HepG2 (cell line): Measurements from ENCODE around the gene KANSL3. TPM values are rescaled to one million over a fixed set of nuclear protein-coding genes. Genes with fewer than 3 reads are reported as not detected.
A peak's percentile ranks its signal among the peaks of the same experiment; 100 is the strongest.

Experiments used
- DR1 ChIP-seq: sonication (generic); formaldehyde crosslinking; IDR thresholded peaks from 2 replicates; pipeline ENCODE4 v1.8.0; 2021; ENCODE audit warnings: mild to moderate bottlenecking, missing genetic modification reagents, inconsistent platforms
- FOXO1 ChIP-seq: sonication (generic); formaldehyde crosslinking; IDR thresholded peaks from 2 replicates; pipeline ENCODE4 v1.4.0; 2020; ENCODE audit warnings: missing genetic modification reagents
- FOXP1 ChIP-seq, 2 experiments: fragments of 450-650 bp in 1 of 2; IDR thresholded peaks; 2 replicates each; pipeline ENCODE4 v1.6.1; 2017 to 2018; ENCODE audit warnings: antibody characterized with exemption in 1 of 2
- GATAD1 ChIP-seq: IDR thresholded peaks from 2 replicates; pipeline ENCODE4 v1.6.1; 2016; ENCODE audit warnings: missing genetic modification reagents, missing compliant biosample characterization
- NFYC ChIP-seq: IDR thresholded peaks from 2 replicates; pipeline ENCODE4 v1.6.1; 2016; ENCODE audit warnings: missing genetic modification reagents, missing compliant biosample characterization
- PAXIP1 ChIP-seq: sonication (generic); formaldehyde crosslinking; conservative IDR thresholded peaks from 2 replicates; pipeline ENCODE4 v1.4.0; 2020; ENCODE audit warnings: mild to moderate bottlenecking, missing genetic modification reagents, moderate library complexity
- ZBTB26 ChIP-seq: IDR thresholded peaks from 2 replicates; pipeline ENCODE4 v1.6.1; 2016; ENCODE audit warnings: missing compliant biosample characterization, missing genetic modification reagents, borderline replicate concordance
- ZNF136 ChIP-seq: sonication (generic); formaldehyde crosslinking; IDR thresholded peaks from 2 replicates; pipeline ENCODE4 v1.8.1; 2022; ENCODE audit warnings: low read depth, mild to moderate bottlenecking, moderate library complexity, missing genetic modification reagents
- ZNF18 ChIP-seq: sonication (generic); formaldehyde crosslinking; IDR thresholded peaks from 2 replicates; pipeline ENCODE4 v1.8.0; 2022; ENCODE audit warnings: mild to moderate bottlenecking, missing genetic modification reagents; ENCODE audit not compliant: insufficient replicate concordance
- ZNF367 ChIP-seq: sonication (generic); formaldehyde crosslinking; IDR thresholded peaks from 2 replicates; pipeline ENCODE4 v1.4.0; 2020; ENCODE audit warnings: missing genetic modification reagents, borderline replicate concordance
- ZNF556 ChIP-seq: sonication (generic); formaldehyde crosslinking; IDR thresholded peaks from 2 replicates; pipeline ENCODE4 v1.4.0; 2020; ENCODE audit warnings: mild to moderate bottlenecking, missing genetic modification reagents, borderline replicate concordance
- ZNF644 ChIP-seq: IDR thresholded peaks from 2 replicates; pipeline ENCODE4 v1.6.1; 2016; ENCODE audit warnings: low read depth
- ZNF773 ChIP-seq: sonication (generic); formaldehyde crosslinking; IDR thresholded peaks from 2 replicates; pipeline ENCODE4 v1.4.0; 2020; ENCODE audit warnings: missing genetic modification reagents, borderline replicate concordance
- polyA plus RNA-seq, 8 experiments: library from polyadenylated mRNA; depleted of rRNA in 3 of 8; stranded (reverse) in 7 of 8; unstranded in 1 of 8; fragments of >200 nt; fragmentation: Illumina TruSeq in 4 of 8; extraction: Trizol in 4 of 8; gene quantifications; 2 replicates each; pipeline versions ENCODE4 v1.2.1 to v1.2.3, GENCODE V29; 2011 to 2016; ENCODE audit warnings: low read depth in 4 of 8, missing spikeins in 1 of 8, mixed read lengths in 1 of 8; ENCODE audit not compliant: insufficient read depth in 1 of 8
- total RNA-seq, 5 experiments: library from RNA; depleted of rRNA; stranded (reverse); fragments of >200 nt; fragmentation: Illumina TruSeq; extraction: Trizol; gene quantifications; 2 replicates each; pipeline ENCODE4 v1.2.3, GENCODE V29; 2016; ENCODE audit warnings: low read depth in 1 of 5
- TF ChIP-seq, protein P1 (sequence below): sonication (generic); formaldehyde crosslinking; IDR thresholded peaks from 2 replicates; pipeline ENCODE4 v1.4.0; 2020; ENCODE audit warnings: missing genetic modification reagents
- TF ChIP-seq, protein P2 (sequence below): sonication (generic); formaldehyde crosslinking; IDR thresholded peaks from 2 replicates; pipeline ENCODE4 v1.9.0; 2021; ENCODE audit warnings: missing genetic modification reagents, borderline replicate concordance

KANSL3 gene
- total and polyA plus RNA-seq, 2 of the 13 experiments (the other 11 are each of a cell fraction or from before 2014, with no cell fraction given) = 20.8 to 37.3 TPM

GRCh38 chr2:96685577-96686459 is 47.7 kb upstream of the KANSL3 start (continued):
- TF ChIP-seq, protein P1, sequence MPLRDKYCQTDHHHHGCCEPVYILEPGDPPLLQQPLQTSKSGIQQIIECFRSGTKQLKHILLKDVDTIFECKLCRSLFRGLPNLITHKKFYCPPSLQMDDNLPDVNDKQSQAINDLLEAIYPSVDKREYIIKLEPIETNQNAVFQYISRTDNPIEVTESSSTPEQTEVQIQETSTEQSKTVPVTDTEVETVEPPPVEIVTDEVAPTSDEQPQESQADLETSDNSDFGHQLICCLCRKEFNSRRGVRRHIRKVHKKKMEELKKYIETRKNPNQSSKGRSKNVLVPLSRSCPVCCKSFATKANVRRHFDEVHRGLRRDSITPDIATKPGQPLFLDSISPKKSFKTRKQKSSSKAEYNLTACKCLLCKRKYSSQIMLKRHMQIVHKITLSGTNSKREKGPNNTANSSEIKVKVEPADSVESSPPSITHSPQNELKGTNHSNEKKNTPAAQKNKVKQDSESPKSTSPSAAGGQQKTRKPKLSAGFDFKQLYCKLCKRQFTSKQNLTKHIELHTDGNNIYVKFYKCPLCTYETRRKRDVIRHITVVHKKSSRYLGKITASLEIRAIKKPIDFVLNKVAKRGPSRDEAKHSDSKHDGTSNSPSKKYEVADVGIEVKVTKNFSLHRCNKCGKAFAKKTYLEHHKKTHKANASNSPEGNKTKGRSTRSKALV (CRISPR knock-in tag) = no peak
- peak; percentile 74 for TF ChIP-seq PAXIP1 (CRISPR knock-in tag)
- TF ChIP-seq, protein P2, sequence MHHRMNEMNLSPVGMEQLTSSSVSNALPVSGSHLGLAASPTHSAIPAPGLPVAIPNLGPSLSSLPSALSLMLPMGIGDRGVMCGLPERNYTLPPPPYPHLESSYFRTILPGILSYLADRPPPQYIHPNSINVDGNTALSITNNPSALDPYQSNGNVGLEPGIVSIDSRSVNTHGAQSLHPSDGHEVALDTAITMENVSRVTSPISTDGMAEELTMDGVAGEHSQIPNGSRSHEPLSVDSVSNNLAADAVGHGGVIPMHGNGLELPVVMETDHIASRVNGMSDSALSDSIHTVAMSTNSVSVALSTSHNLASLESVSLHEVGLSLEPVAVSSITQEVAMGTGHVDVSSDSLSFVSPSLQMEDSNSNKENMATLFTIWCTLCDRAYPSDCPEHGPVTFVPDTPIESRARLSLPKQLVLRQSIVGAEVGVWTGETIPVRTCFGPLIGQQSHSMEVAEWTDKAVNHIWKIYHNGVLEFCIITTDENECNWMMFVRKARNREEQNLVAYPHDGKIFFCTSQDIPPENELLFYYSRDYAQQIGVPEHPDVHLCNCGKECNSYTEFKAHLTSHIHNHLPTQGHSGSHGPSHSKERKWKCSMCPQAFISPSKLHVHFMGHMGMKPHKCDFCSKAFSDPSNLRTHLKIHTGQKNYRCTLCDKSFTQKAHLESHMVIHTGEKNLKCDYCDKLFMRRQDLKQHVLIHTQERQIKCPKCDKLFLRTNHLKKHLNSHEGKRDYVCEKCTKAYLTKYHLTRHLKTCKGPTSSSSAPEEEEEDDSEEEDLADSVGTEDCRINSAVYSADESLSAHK (CRISPR knock-in tag) = no peak
- TF ChIP-seq ZNF556 (CRISPR knock-in tag) = no peak; the same call in 1 of the 2 replicates
- no peak for TF ChIP-seq ZNF367
- no peak for TF ChIP-seq NFYC (CRISPR knock-in tag)
- no peak for TF ChIP-seq DR1 (CRISPR knock-in tag)
- TF ChIP-seq FOXP1 (IDR thresholded peaks at IDR 0.05) = no peak
- no peak for TF ChIP-seq FOXP1 (CRISPR knock-in tag; IDR thresholded peaks at IDR 0.05)
- TF ChIP-seq FOXO1 (CRISPR knock-in tag) = peak; percentile 32; the same call in 1 of the 2 replicates
- peak; percentile 50; the same call in 1 of the 2 replicates for TF ChIP-seq GATAD1
- peak; percentile 18 for TF ChIP-seq ZNF18
- TF ChIP-seq ZNF773 = no peak
- no peak for TF ChIP-seq ZNF136 (CRISPR knock-in tag)
- no peak; the same call in none of the 2 replicates for TF ChIP-seq ZNF644 (CRISPR knock-in tag)
- TF ChIP-seq ZBTB26 (CRISPR knock-in tag) = no peak; the same call in 1 of the 2 replicates
